Stimulated activated CD4-positive, alpha-beta T cell treated with anti-CD3 and anti-CD28 coated beads, Interleukin-4, amount 100 ng/mL, for 4 hours (primary cell): ENCODE results near the gene PSMA4.
"Not testable (repeated sequence)": the region's sequence is repeated elsewhere in the genome, so short reads cannot be mapped to it uniquely, and the experiment has no call there.

Experiments
- DNase-seq, 2 experiments: peaks; one replicate each; pipeline ENCODE4 v3.0.0-alpha.2; 2020

Gene PSMA4

GRCh38 chr15:78552597-78552996, 12.4 kb downstream of the PSMA4 start:
- no peak for DNase-seq

GRCh38 chr15:78560201-78560600, 20.0 kb downstream of the PSMA4 start:
- not testable (repeated sequence) for DNase-seq

GRCh38 chr15:78561490-78561889, 21.2 kb downstream of the PSMA4 start:
- no peak for DNase-seq

- no peak for DNase-seq
Observed at GRCh38 chr15:78563092-78563491, 22.8 kb downstream of the PSMA4 start.

DNA sequence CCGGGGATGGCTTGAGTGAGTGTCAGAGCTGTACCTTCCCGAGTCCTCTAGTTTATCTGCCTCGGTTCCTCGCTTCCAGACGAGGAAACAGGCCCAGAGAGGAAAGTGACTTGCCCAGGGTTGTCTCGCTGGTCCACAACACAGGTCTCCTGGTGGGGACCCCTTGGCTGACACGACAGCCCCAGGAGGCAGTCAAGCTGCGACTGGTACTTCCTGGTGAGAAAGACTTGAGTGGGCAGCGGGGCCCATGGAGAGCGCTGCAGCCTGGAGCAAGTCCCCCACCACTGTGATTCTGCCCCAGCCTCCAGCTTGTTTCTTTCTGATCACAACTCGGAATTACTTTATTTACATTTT, 24.5 kb downstream of the PSMA4 start:
- DNase-seq: no peak

- peak; percentile 73 to 83 for DNase-seq
Observed at GRCh38 chr15:78565097-78565950, 25.1 kb downstream of the PSMA4 start, which contains the start of gene CHRNA5. CHRNA5 (plus strand) TSS chr15:78565520; CDS start chr15:78565720, 200 bp downstream.

DNA sequence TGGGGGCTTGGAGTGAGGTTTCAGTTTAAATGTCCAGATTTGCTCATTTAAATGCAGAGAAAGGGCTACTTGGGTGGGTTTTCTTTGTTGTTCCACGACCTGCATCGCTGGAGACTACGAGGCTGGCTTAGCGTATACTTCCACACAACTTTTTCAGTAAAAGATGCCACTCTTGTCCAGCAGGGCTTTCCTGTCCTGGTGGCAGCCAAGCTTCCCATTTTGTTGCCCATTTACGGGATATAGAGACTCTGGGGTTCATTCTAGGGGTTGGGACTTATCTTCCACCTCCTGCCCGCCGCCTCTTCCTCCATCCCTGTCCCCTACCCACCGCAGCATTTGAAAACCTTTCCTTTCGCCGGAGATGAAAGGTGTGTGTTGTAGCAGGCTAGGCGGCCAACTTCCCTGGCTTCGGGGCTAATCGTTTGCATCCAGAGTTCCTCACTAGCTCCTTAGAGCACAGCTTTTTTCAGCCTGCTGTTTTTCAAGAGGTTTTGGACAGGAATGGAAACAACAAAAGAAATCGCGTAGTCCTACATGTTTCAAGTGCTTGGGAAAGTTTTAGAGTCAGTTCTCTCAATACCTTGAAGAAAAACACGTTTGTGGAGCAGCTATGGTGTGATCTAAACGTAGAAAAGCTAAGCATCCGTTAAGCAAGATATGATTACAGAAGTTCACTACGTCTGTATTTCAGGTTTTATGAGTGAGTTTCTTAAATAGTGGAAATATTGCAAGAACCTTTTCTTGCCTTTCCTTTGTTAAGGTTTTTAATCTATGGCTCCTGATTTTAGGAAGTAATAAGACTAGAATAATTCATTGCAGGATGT, 25.9 kb downstream of the PSMA4 start:
- no peak for DNase-seq

DNA sequence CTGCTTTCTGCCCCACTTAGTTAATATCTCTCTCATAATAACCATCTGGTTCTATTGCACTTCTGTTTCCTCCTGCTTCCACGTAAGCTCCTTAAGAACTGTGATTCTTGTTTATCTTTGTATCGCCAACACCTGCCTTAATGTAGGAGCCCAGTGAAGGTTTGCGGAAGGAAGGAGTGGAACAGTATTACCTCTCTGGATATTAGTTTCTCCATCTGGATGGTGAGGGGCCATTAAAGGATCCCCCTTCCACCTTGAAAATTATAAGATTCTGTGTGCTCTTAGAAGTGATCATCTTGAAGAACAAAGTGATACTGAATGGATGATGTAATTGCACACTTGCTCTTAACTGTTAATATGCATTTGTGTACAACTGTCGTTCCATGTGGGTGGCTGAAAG, 27.3 kb downstream of the PSMA4 start:
- DNase-seq: no peak

DNA sequence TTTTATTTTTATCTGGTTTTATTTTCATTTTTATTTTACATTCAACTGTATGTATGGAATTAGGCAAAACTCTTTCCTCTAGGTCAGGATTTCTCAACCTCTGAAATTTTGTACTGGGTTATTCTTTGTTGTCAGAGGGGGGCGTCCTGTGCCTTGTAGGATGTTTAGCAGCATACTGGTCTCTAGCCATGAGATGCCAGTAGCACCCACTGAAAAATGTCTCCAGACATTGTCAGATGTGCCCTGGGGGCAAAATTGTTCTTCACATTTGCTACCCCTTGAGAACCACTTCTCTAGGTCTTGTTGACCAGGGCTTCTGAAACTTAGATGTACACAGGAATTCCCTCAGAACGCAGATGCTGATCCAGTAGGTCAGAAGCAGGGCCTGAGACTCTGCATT, 30.5 kb downstream of the PSMA4 start:
- no peak for DNase-seq

- DNase-seq: no peak
Observed at GRCh38 chr15:78571382-78571781, 31.1 kb downstream of the PSMA4 start.

GRCh38 chr15:78573416-78573815, 33.2 kb downstream of the PSMA4 start:
- no peak for DNase-seq

DNA sequence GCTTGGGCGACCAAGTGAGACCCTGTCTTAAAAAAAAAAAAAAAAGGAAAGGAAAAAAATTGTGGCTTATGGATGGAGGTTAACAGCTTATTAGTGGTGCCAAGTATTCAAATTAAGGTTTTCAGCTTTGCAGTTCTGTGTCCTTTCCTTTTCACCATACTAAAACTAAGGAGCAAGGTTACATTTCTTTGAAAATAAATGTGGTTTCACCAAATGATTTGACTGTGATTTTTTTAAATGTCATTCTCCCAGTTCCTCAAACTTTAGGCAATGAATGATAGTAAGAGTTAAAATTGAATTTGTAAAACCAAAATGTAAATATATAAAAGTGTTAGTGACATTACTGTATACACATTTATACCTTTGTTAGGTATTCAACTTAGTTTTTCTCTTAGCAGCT, 34.7 kb downstream of the PSMA4 start:
- DNase-seq: no peak

- DNase-seq: no peak
Observed at GRCh38 chr15:78597583-78597982, 57.3 kb downstream of the PSMA4 start.

DNA sequence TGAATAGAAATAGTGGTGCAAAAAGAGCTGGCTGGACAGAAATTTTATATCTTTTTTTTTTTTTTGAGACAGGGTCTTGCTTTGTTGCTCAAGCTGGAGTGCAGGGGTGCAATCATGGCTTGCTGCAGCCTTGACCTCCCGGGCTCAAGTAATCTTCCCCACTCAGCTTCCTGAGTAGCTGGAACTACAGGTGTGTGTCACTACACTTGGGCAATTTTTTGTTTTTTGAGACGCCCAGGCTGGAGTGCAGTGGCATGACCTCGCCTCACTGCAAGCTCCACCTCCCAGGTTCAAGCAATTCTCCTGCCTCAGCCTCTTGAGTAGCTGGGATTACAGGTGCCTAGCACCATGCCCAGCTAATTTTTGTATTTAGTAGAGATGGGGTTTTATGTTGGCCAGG, 58.1 kb downstream of the PSMA4 start:
- DNase-seq: no peak

- DNase-seq: no peak
Observed at GRCh38 chr15:78599189-78599588, 58.9 kb downstream of the PSMA4 start.
